Transverse colon (tissue), 4 donors: ENCODE results near the gene CHD2.

Experiments used
- CTCF ChIP-seq, 5 experiments: fragments of 200-600 bp in 3 of 5; fragments of 450-650 bp in 2 of 5; sonication (generic) in 3 of 5; IDR thresholded peaks; 1 replicate in 2 of 5; 2 replicates in 3 of 5; pipeline ENCODE4 v1.5.1; 2016 to 2017; ENCODE audit warnings: antibody characterized with exemption in 5 of 5, inconsistent platforms in 3 of 5, mild to moderate bottlenecking in 2 of 5, moderate library complexity in 1 of 5
- EP300 ChIP-seq: sonication (generic); formaldehyde crosslinking; IDR thresholded peaks from one replicate; pipeline ENCODE4 v1.6.1; 2017; ENCODE audit warnings: antibody characterized with exemption, low read depth
- POLR2A ChIP-seq: fragments of 450-650 bp; IDR thresholded peaks from one replicate; pipeline ENCODE4 v1.6.1; 2016; ENCODE audit warnings: antibody characterized with exemption, mild to moderate bottlenecking, moderate library complexity
- POLR2AphosphoS5 ChIP-seq, 3 donors: sonication (generic); formaldehyde crosslinking; IDR thresholded peaks; one replicate each; pipeline ENCODE4 v1.6.1; 2016; ENCODE audit warnings: antibody characterized with exemption in 3 of 3

- TF ChIP-seq CTCF (IDR thresholded peaks at IDR 0.05), result no peak
- no peak for TF ChIP-seq EP300
- TF ChIP-seq POLR2AphosphoS5 (IDR thresholded peaks at IDR 0.05), result no peak
- TF ChIP-seq POLR2A, result no peak
Observed at GRCh38 chr15:93048426-93048721, 148.2 kb downstream of the CHD2 start.
